Erythroblast (primary cell): ENCODE measurements around the gene SPDEF.

Experiments
- GATA1 ChIP-seq: IDR thresholded peaks from 2 replicates; pipeline ENCODE4 v1.6.1; 2011; ENCODE audit warnings: low read depth, mild to moderate bottlenecking, control low read depth, low read length, moderate library complexity
- POLR2A ChIP-seq: IDR thresholded peaks from 2 replicates; pipeline ENCODE4 v1.6.1; 2011; ENCODE audit warnings: mild to moderate bottlenecking, low read length

DNA sequence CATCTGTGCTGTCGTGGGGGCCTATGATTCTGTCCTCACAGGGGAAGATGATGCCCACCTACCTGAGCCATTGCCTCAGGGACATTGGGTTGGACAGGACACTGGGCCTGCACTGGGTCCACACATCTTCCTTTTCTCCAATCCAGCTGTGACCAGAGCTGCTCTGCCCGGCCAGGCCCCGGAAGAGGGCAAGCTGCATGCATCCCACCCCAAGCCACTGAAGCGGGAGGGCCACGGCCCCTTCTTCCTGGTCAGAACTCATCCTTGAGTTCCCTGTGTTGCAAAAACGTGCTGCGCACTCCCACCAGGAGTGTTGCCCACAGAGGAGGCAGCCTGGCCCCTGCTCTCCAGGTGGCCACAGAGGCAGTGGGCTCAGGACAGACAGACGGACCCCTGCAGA lies 38.2 kb downstream of the SPDEF start:
- no peak for TF ChIP-seq POLR2A
- TF ChIP-seq GATA1, result no peak
